AG10803 (cell line): ENCODE measurements around the gene ZNF148.

Source experiments
- DNase-seq: peaks from one replicate; pipeline ENCODE4 v3.0.0; 2010; ENCODE audit warnings: low read depth
- H3K4me3 ChIP-seq: 2 replicates; pipeline ENCODE4 v1.5.1; 2011; ENCODE audit warnings: mild to moderate bottlenecking, low read length, control low read depth
- CTCF ChIP-seq: conservative IDR thresholded peaks from 2 replicates; pipeline ENCODE4 v1.5.1; 2011; ENCODE audit warnings: mild to moderate bottlenecking, low read length, control low read depth, inconsistent platforms

The ZNF148 gene

GRCh38 chr3:125287248-125287647 lies 87.9 kb downstream of the ZNF148 start:
- TF ChIP-seq CTCF = no peak

DNA sequence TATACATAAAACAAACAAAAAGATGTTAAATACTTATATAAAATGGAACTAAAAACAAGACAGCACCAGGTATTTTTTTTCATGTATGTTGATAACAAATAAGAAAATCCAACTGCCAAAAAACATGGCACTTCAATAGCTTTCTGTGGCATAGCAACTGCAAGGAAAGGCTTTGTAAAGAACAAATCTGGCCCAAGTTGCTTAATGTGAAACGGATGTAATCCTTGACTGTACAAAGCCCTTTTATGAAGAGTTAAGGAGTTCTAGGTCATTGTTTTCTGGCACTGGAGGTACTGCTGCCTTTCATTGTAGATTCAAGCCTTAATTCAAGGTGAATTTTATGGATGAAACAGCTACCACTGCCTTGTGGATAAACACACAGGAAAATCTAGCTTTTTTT lies 93.7 kb downstream of the ZNF148 start:
- H3K4me3 ChIP-seq = no peak overlapping the region
- TF ChIP-seq CTCF = no peak
- DNase-seq = peak; percentile 12

More at GRCh38 chr3:125287248-125287647, 87.9 kb downstream of the ZNF148 start:
- no peak overlapping the region for H3K4me3 ChIP-seq
- no peak for DNase-seq

DNA sequence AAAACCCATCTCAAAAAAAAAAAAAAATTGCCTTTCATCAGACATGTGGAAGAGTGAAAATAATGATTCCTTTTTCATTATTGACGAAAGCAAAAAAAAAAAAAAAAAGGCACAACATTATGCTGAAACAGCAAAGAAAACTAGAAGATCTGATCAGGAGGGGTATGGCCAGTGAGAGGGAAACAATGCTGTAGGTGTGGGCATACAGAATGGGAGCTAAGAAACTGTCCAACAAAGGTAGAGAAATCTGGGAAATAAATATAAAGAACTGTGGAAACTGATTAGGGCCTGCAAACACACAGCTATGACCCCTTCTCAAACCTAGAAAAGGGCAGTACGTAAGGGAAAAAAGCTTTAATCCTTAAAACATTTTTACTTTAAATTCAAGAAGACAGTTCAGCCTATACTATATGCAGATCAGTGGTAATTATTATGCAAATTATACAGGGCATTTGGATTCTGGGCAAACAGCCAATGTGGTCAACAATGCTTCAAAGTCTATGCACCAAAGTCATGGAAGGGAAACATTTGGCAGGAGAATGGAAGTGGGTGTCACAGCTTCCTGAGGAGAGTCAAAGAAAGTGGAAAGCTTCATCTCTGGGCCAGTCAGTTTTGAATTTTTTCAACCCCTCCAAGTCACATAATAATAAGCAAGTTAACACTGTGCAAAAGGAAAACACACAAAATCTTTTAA lies 94.3 kb downstream of the ZNF148 start:
- H3K4me3 ChIP-seq = no peak overlapping the region
- DNase-seq = peak; percentile 54

DNA sequence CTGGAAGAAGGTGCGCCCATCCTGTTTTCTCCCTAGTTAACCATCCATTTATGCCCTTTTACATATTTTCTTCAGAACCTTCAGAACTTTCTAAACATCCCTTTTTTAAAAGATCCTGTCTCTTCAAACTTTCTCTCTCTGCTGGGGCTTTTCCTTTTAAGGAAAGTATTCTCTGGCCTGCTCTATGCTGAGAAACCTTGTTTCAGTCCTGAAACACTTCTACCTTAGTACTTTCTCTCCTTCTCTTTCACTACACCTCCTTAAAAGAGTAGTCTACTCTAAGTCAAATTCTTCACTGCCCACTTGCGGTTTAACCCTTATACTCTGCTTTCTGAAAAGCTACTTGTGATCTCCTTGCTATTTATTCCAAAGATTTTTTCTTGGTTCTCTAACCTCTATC lies 97.0 kb downstream of the ZNF148 start:
- no peak overlapping the region for H3K4me3 ChIP-seq
- no peak for DNase-seq
- TF ChIP-seq CTCF = no peak

More for the DNA sequence above, 94.3 kb downstream of the ZNF148 start:
- TF ChIP-seq CTCF = no peak

DNA sequence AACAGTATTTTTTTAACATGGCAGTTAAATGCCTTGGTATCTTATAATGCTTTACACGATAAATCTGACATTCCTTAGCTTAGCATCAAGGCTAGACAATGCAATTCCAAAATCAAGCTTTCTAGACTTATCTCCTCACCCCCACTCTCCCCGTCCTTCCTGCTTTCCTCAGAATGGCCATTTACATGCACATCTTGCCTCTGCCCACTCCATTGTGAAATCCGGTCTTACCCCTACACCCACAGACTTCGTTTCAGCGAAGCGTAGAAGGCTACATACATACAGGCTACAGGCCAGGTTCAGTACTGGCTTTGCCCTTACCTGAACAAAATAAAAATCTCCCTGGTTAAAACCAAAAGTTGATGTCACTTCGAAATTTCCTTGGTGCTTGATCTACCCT lies 104.0 kb downstream of the ZNF148 start:
- no peak overlapping the region for H3K4me3 ChIP-seq
- no peak for TF ChIP-seq CTCF
- no peak for DNase-seq

DNA sequence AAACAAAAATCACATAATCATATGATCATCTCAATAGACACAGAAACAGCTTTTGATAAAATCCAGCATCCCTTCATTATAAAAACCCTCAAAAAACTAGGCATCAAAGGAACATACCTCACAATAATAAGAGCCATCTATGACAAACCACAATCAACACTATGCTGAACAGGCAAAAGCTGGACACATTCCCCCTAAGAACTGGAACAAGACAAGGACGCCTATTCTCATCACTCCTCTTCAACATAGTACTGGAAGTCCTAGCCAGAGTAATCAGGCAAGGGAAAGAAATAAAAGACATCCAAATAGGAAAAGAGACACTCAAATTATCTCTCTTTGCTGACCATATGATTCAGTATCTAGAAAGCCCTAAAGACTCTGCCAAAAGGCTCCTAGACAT lies 107.7 kb downstream of the ZNF148 start:
- no peak overlapping the region for H3K4me3 ChIP-seq
- TF ChIP-seq CTCF = no peak
- DNase-seq = no peak

- no peak overlapping the region for H3K4me3 ChIP-seq
- no peak for TF ChIP-seq CTCF
- no peak for DNase-seq
Measured at GRCh38 chr3:125266971-125267370, 108.2 kb downstream of the ZNF148 start.
